Upper lobe of left lung (tissue), 6 donors: ENCODE data around the gene NEBL. TPM values are rescaled to one million over a fixed set of nuclear protein-coding genes. Genes with fewer than 3 reads are reported as not detected.

Experiments
- ATAC-seq, 2 donors: fragments of 200-7000 bp; cut with Tn5 transposase; one replicate each; pipeline ENCODE4 v1.9.1; 2022; ENCODE audit warnings: mild to moderate bottlenecking in 2 of 2, moderate library complexity in 2 of 2; ENCODE audit not compliant: low FRiP score in 2 of 2
- DNase-seq, 2 donors: peaks; one replicate each; pipeline ENCODE4 v3.0.0-alpha.2; 2019 to 2020
- H3K27ac ChIP-seq, 4 donors: fragments of 200-600 bp; sonication (generic); one replicate each; pipeline ENCODE4 v1.5.1; 2016 to 2019
- H3K27me3 ChIP-seq, 4 donors: fragments of 200-600 bp; sonication (generic); one replicate each; pipeline ENCODE4 v1.5.1; 2017 to 2019
- H3K36me3 ChIP-seq, 4 donors: fragments of 200-600 bp; sonication (generic); one replicate each; pipeline ENCODE4 v1.5.1; 2016 to 2019
- H3K4me1 ChIP-seq, 4 donors: fragments of 200-600 bp; sonication (generic); one replicate each; pipeline ENCODE4 v1.5.1; 2018 to 2019
- H3K4me3 ChIP-seq, 4 donors: fragments of 200-600 bp; sonication (generic); one replicate each; pipeline ENCODE4 v1.5.1; 2017 to 2019; ENCODE audit warnings: mild to moderate bottlenecking in 2 of 4, moderate library complexity in 1 of 4
- H3K9me3 ChIP-seq, 4 donors: fragments of 200-600 bp; sonication (generic); one replicate each; pipeline ENCODE4 v1.5.1; 2018 to 2019
- CTCF ChIP-seq, 6 experiments: fragments of 450-650 bp in 4 of 6; fragments of 200-600 bp in 2 of 6; sonication (generic) in 2 of 6; IDR thresholded peaks; one replicate each; pipeline ENCODE4 v1.5.1; 2016 to 2019; ENCODE audit warnings: antibody characterized with exemption in 6 of 6
- EP300 ChIP-seq, 4 donors: sonication (generic); formaldehyde crosslinking; IDR thresholded peaks; one replicate each; pipeline ENCODE4 v1.5.1; 2017; ENCODE audit warnings: antibody characterized with exemption in 4 of 4, control low read depth in 2 of 4
- POLR2A ChIP-seq, 4 donors: fragments of 450-650 bp; IDR thresholded peaks; one replicate each; pipeline ENCODE4 v1.5.1; 2016 to 2017; ENCODE audit warnings: antibody characterized with exemption in 4 of 4, mild to moderate bottlenecking in 2 of 4
- POLR2AphosphoS5 ChIP-seq, 2 donors: sonication (generic); formaldehyde crosslinking; IDR thresholded peaks; one replicate each; pipeline ENCODE4 v1.5.1; 2017; ENCODE audit warnings: antibody characterized with exemption in 2 of 2
- WGBS, 2 donors: methylation state at CpG; one replicate each; pipeline ENCODE4 v1.1.5; 2017 to 2018; 5-methylcytosine and 5-hydroxymethylcytosine counted together
- total RNA-seq, 6 donors: library from RNA; depleted of rRNA in 4 of 6; stranded (reverse); fragments of >200 nt in 4 of 6; gene quantifications; one replicate each; pipeline versions ENCODE4 v1.1.0 to v1.2.1, GENCODE V29; 2016 to 2021
- donor health status: DM: no; HTN: no; CAD: no; lungs with moderate emphysema.
- donor health status: DM: no; HTN: yes; CAD: no; lungs with severe emphysema.

The NEBL gene
- total RNA-seq, 6 donors from 2014 or later = 61.2 to 274 (median 134) TPM

GRCh38 chr10:20768843-20769242 is 128.3 kb downstream of the NEBL start:
- Histone ChIP-seq H3K27ac (no peak overlapping the region), H3K27me3 (no peaks in the 10 kb centered on the region), H3K9me3 (no peaks in the 10 kb centered on the region), H3K4me3 (no peak overlapping the region), H3K36me3 (no peaks in the 10 kb centered on the region), H3K4me1 (no peaks in the 10 kb centered on the region)
- ATAC-seq = peak in 1 of 2 donors; percentile 25
- 26 to 34% methylated on average over 3 of the region's 3 CpGs for WGBS, 2 donors
- TF ChIP-seq CTCF (IDR thresholded peaks at IDR 0.05) (peak in 2 of 6 experiments; percentile 15 to 16), POLR2AphosphoS5 (IDR thresholded peaks at IDR 0.05) (no peak)
- no peak for DNase-seq

GRCh38 chr10:20767028-20767427 is 130.1 kb downstream of the NEBL start:
- H3K4me3 ChIP-seq = no peak overlapping the region
- TF ChIP-seq POLR2AphosphoS5 (IDR thresholded peaks at IDR 0.05) = no peak
- TF ChIP-seq POLR2A (IDR thresholded peaks at IDR 0.05) = no peak
- no peak for TF ChIP-seq EP300 (IDR thresholded peaks at IDR 0.05)
- no peak for TF ChIP-seq CTCF (IDR thresholded peaks at IDR 0.05)
- ATAC-seq (peak in 1 of 2 donors; percentile 82), DNase-seq (no peak)
- H3K9me3 ChIP-seq = no peaks in the 10 kb centered on the region
- no peaks in the 10 kb centered on the region for H3K27me3 ChIP-seq
- H3K27ac ChIP-seq = no peak overlapping the region
- no peaks in the 10 kb centered on the region for H3K36me3 ChIP-seq
- no peaks in the 10 kb centered on the region for H3K4me1 ChIP-seq
- 31 to 42% methylated on average over 2 of the region's 2 CpGs for WGBS, 2 donors

- DNase-seq (no peak), ATAC-seq (no peak)
- Histone ChIP-seq H3K27me3 (no peaks in the 10 kb centered on the region), H3K27ac (no peak overlapping the region), H3K4me1 (no peaks in the 10 kb centered on the region), H3K9me3 (no peaks in the 10 kb centered on the region), H3K4me3 (no peak overlapping the region), H3K36me3 (no peaks in the 10 kb centered on the region)
- 91 to 93% methylated on average over 1 of the region's 1 CpG for WGBS, 2 donors
- TF ChIP-seq POLR2A (IDR thresholded peaks at IDR 0.05) = no peak
- TF ChIP-seq POLR2AphosphoS5 (IDR thresholded peaks at IDR 0.05) = no peak
- TF ChIP-seq CTCF (IDR thresholded peaks at IDR 0.05) = no peak
- no peak for TF ChIP-seq EP300 (IDR thresholded peaks at IDR 0.05)
Observed at GRCh38 chr10:20765066-20765465, 132.0 kb downstream of the NEBL start.

- no peak overlapping the region for H3K27ac ChIP-seq
- H3K9me3 ChIP-seq = no peaks in the 10 kb centered on the region
- WGBS, 2 donors = 71 to 75% methylated on average over 2 of the region's 2 CpGs
Observed at GRCh38 chr10:20760460-20760859, 136.7 kb downstream of the NEBL start.

More at GRCh38 chr10:20760460-20760859, 136.7 kb downstream of the NEBL start:
- Histone ChIP-seq H3K4me1 (no peaks in the 10 kb centered on the region), H3K36me3 (no peaks in the 10 kb centered on the region), H3K27me3 (no peaks in the 10 kb centered on the region), H3K4me3 (no peak overlapping the region)
- no peak for TF ChIP-seq CTCF (IDR thresholded peaks at IDR 0.05)
- no peak for TF ChIP-seq POLR2A (IDR thresholded peaks at IDR 0.05)
- no peak for TF ChIP-seq POLR2AphosphoS5 (IDR thresholded peaks at IDR 0.05)
- no peak for TF ChIP-seq EP300 (IDR thresholded peaks at IDR 0.05)
- ATAC-seq = peak in 1 of 2 donors; percentile 41
- DNase-seq = no peak
